ENCODE measurements around the gene PDLIM5.
"Not testable (repeated sequence)": the region's sequence is repeated elsewhere in the genome, so short reads cannot be mapped to it uniquely, and the experiment has no call there.

The PDLIM5 gene

DNA sequence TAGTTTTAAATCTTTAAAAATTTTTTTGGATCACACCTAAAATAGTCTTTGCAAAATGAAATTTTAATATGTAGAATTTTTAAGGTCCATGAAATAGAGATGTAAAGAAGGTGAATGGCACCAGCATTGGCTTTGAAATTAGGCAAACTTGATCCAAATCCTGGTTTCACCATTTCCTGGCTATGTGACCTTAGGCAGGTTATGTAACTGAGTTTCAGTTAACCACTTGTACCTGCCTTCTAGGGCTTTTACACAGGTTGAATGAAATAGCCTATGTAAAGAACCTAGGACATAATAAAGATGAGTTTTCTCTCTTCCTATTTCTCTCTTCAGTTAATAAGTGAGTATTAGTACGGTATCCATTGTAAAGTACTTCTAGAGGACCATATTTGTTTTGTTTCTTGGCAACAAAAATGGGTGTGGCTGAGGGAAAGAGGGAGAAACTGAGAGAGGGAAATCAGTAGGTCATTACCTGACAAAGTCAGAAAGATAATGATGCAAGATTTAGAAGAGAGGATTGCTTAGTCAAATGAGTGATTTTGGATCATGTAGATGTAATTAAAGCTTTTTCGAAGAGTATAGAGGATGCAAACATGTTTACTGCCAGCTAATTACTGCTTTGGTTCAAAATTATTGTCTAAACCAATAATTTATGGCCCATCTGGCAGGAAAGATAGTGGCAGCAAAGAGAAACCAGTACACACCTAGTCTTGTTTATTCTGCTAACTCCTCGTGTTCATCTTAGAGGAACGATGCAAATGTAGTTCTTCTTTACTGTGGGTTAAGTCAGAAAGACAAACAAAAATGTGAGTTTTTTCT lies 81.9 kb downstream of the PDLIM5 start:
- DNase-seq = no peak

DNA sequence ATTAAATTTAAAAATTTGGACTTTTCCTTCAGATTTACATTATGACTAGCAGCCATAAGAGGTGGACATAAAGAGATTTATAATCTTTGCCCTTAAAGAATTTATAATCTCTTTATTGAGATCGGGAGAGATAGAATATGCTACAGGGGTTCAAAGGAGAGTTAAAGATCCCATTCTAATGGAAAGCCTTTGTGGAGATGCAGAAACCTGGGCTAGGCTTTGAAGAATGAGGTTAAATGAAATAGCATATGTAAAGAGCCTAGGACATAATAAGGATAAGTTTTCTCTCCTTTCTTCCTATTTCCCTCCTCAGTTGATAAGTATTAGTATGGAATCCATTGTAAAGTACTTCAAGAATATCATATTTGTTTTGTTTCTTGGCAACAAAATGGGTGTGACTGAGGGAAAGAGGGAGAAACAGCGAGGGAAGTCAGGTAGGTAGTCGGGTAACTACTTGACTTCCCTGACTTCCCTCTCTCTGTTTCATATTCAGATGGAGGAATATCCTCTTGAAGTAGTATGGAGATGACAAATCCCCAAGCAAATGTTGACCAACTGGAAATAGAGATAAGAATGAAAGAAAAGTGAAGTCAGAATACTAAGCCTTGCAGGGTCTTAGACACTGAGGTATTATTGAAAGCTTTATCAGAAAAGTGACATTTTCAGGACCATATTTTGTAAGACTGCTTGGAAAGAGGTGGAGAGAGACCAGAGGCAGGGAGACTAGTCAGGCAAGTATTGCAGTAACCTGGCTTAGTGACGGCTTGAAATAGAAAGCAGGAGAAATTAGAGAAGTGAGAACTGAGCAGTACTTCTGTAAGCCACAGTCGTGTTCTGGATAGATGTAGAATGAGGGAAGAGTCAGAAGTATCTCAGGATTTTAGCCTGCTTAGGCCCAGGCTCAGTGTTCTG lies 82.9 kb downstream of the PDLIM5 start:
- DNase-seq = no peak

DNA sequence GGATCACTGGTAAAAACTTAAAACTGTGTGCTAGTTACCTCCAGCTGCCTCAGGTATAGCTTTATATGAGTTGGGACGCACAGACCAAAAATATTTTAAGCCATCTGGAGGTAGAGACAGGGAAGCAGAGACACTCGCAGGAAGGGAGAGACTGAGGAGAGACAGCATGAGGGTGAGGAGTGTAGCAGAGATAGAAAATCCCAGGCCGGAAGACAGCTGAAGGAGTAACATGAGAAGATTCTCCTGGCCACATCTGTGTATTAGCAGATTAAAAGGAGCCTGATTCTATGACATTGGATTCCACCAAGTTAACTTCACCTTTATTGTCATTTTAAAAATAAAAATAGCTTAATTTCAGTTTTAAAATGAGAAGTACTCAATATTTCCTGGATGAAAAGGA lies 84.3 kb downstream of the PDLIM5 start:
- DNase-seq = no peak

DNA sequence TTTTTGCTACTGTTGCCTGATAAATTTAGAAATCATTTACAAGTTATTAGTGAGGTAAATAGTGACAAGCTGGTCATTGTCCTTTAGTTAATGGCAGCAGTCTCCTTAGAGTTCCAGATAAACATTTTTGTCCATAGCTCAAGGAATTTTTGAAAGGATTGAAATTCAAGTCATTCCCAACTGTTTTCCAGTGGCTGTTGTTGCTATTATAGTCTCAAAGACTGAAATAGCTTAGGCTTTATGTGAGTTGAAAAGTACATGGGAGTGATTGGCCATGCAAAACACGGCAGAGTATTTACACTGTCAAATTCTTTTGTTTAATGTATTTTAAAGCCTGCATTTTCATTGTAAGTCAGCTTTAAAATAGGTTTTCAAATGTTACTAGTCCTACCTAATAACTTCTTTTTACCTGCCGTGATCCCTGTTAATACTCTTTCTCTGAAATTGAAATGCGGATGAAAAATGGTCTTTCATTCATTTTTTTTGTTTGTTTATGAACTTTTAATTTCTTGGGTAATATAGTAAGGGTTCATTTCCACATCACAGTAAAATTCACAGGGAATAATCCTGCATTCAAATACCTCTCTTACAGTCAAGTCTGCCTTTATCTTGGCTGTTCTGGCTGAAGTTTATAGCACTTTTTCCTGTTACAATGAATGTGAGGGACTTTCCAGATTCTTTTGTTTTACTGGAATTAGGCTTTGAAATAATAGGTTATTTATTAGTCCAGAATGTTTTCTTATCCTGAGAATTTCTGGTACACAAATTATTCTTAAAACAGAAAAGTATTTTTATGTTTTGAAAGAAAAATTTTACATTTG lies 85.1 kb downstream of the PDLIM5 start:
- DNase-seq = no peak

DNA sequence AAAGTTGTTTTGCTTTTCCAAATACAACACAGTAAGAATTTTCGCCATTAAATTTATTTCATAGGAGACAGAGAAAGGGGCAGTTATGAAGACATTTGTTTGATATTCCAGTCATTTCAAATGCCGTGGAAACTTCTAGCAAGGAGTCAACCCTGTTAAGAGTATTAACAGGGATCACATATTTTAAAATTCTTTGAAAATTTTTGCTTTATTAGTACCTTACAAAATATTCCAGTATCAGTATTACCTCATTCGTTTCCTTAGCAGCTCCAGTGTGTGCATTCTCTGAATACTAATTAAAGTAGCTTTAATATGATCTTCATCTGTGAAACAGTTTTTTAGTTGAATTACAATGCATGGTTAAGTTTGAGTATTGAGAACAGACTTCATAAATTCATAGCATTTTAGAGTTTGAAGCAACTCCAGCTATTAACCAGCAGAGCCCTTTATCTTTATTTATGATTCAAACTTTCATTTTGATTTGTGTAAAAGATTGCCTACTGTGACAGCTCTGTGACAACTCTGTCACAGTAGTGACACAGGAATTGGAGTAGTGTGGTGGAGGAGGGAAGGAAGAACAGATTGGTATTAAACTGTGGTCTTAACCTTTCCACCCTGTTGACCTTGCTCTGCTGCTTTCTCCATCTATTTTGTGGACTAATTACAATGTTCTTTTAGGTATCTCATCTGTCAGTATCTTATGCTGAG lies 86.3 kb downstream of the PDLIM5 start:
- DNase-seq = no peak

DNA sequence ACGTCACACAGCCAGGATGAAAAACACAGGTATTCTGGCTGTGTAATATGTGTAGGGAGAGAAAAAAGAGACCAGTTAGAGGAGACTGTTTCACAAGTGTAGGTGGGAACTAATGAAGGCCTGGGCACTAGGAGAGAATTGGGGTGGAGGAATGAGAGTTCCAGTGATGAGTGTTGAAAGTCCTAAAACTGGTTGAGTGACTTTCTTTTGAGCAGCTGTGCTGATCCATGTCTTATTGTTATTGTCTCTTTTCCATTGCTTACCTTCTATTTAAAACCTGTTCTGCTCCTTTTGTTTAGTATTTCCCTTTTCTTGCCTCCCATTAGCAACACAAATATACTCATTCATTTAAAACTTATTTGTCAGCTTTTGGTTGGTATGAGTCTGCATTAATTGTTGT lies 88.7 kb downstream of the PDLIM5 start:
- DNase-seq = no peak

DNA sequence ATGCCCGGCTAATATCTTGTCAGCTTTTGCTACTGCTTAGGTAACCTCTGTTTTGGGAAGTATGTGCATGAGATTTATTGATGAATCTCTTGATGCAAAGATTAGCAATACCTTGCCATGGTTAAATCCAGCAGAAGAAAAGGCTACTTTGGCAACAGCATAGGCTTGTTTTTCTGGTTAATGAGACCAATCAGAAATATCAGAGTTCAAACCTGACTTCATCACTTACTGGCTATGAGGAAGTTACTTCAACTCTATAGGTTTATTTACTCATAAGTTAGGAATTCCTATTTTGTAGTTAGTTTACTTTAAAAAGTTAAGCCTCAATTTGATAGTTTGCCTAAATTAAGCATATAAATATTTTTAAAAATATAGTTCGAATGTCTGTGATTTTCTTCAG lies 93.1 kb downstream of the PDLIM5 start:
- no peak for DNase-seq

DNA sequence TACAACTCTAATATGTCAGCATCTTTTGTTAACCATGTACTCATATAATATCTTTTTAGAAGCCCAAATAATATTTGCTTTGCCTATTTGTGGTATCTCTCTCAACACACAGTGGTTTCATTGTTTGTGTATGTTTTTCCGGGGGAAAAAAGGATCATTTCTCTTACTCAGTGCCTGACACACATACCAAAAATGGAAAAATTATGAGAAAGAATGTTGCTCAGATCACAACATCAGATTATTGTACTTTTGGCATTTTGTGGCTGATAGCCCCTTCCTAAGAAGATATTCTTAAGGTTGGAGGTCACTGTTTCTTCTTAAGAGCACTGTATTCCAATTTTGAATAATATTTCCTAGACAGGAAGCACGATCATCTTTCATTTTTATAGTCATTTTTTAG lies 93.6 kb downstream of the PDLIM5 start:
- DNase-seq = no peak

DNA sequence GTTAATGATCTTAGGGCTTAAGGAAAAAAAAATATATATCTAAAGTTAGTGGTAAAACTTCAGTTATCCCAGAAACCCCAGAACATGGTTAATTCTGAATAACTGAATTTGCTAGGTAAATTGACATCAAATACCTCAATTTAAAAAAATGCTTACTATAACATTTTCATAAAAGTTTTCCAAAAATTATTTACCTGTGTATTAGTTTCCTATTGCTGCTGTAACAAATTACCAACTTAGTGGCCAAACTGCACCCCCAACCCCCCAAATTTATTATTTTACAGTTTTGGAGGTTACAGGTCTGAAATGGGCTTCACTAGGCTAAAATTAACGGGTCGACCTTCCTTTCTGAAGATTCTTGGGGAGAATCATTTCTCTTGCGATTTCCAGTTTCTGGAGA lies 95.2 kb downstream of the PDLIM5 start:
- DNase-seq = no peak

DNA sequence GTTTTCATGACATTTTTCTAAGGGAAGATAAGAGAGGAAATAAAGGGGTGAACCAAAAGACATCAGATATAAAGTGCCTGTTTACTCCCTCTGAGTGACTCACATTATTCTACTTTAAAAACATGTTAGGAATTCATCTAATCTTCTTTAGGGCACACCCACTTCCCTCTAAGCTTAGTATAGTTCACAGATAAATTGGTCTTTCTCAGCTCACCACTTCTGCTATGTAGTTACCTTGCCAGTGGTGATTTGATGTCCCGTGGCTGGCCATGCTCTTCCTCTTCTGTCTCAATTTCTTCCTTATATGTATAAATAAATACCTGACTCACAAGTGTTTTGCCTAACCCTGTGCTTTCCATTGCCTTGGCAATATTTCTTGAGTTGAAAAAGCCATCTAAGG lies 96.8 kb downstream of the PDLIM5 start:
- DNase-seq = no peak

DNA sequence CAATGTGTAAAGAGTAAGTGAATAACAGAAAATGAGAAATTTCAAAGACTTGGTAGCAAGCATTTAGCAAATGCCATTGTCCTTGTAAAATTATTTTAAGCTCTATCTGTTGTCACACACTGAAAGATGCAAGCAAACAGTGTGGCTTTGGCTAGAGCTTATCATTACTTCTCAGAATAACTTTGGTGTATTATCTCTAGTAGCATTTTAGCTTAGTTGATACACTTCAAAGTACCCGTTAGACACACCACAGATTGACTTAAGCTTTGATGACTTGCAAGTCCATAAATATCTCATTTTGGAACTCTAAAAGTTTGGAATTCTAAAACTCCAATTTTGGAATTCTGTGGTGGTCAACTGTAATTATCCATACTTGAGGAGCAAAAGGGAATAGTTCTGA lies 98.6 kb downstream of the PDLIM5 start:
- DNase-seq = no peak

DNA sequence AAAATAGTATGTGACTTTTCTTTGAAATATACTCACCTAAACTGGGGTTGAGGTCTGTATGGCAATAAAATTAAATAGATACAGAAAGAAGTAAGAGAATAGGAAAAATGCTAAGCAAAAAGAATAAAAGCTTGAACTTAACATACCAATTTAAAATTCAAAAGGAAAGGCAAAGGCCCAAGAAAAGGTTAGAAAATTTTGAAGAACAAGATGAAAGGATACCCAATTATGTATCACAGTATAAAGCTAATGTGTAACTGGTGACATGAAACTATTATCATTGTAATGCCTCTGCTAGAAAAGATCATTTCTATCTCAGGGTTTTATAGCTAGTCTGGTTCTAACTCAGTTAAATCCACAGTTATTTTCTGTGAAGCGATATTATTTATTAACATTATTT lies 99.1 kb downstream of the PDLIM5 start:
- DNase-seq = no peak

DNA sequence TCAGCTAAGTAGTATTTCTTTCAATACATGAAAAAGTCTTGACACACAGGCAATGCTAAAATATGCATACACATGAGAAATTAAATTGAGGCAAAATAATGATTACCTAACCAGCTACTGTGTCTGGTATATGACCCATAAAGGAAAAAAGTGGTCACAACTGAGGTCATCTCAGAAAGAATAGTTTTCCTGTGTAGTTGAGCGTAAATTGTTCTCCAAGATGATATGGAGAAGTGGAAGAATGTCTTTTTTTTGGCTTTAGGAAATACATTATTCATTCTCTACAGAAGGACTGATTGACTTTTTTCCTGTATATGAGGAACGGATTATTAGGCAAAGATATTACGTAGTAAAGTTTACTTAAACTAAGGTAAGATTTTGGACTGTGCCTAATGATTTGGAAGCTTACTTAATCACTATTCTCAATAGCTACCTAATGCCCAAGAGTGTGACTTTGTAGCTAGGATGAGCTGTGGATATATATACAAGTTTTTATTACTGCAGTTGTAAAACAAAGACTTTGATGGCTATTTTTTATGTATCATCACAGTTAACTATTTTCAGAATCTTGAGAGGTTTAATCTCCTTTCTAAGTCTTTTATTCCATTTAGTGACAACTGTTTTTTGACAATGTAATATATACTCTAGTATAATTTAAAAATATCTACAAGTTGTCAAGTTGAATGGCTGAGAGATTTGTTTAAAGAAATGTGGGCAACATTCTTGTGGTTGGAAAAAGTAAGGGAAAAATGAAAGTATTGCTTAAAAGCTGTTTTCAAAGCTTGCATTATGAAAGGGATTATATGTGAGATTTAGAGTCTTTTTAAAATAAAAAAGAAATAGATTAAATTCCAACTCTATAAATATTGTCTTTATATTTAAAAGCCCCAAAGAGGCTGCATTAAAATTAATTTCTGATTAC lies 100.2 kb downstream of the PDLIM5 start:
- no peak for DNase-seq

DNA sequence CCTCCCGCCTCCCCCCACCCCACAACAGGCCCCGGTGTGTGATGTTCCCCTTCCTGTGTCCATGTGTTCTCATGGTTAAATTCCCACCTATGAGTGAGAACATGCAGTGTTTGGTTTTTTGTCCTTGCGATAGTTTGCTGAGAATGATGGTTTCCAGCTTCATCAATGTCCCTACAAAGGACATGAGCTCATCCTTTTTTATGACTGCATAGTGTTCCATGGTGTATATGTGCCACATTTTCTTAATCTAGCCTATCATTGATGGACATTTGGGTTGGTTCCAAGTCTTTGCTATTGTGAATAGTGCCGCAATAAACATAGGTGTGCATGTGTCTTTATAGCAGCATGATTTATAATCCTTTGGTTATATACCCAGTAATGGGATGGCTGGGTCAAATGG lies 104.3 kb downstream of the PDLIM5 start:
- DNase-seq = not testable (repeated sequence)

DNA sequence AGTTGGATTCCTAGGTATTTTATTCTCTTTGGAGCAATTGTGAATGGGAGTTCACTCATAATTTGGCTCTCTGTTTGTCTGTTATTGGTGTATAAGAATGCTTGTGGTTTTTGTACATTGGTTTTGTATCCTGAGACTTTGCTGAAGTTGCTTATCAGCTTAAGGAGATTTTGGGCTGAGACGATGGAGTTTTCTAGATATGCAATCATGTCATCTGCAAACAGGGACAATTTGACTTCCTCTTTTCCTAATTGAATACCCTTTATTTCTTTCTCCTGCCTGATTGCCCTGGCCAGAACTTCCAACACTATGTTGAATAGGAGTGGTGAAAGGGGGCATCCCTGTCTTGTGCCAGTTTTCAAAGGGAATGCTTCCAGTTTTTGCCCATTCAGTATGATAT lies 105.9 kb downstream of the PDLIM5 start:
- not testable (repeated sequence) for DNase-seq

DNA sequence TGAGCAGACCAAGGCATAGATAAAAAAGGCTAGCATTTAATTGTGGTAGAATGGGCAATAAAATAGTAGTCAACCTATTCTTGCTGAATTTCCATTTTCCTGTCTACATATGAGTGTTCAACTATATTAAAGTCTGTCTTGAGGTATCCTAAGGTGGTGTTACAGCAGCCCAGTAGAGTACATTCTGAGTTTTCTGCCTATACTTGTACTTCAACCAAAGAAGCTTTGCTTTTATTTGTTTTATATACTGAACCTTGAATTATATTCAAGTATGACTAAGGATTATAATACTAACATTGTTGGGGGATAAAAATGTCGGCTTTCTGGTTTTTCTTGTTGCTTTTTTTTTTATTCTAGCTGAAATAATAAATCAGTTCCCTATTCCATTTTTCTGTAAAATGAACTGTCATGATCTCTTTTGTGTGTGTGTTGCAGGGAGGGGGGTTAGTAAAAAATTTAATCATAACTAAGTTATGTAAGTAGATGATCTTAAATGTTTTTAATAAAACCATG lies 106.7 kb downstream of the PDLIM5 start:
- no peak for DNase-seq

DNA sequence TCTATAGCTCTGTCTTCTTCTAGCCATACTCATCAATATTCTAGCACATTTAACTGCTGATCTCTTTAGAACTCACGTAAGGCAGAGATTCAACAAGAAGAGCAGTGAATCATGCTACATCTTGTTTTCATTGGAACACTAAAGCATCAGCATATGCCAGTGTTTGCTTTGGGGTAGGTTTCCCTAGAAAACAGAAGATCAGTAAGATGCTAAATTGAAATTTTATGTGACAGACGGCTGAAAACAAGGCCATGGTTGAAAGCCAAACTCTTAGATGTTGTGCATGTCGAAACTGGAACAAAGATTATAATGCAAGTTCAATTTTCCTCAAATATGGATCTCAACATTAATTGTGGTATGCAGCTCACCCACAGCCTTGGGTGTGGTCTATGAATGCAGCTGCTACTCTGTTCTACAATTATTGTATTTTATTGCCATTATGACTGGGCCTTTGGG lies 107.6 kb downstream of the PDLIM5 start:
- no peak for DNase-seq

DNA sequence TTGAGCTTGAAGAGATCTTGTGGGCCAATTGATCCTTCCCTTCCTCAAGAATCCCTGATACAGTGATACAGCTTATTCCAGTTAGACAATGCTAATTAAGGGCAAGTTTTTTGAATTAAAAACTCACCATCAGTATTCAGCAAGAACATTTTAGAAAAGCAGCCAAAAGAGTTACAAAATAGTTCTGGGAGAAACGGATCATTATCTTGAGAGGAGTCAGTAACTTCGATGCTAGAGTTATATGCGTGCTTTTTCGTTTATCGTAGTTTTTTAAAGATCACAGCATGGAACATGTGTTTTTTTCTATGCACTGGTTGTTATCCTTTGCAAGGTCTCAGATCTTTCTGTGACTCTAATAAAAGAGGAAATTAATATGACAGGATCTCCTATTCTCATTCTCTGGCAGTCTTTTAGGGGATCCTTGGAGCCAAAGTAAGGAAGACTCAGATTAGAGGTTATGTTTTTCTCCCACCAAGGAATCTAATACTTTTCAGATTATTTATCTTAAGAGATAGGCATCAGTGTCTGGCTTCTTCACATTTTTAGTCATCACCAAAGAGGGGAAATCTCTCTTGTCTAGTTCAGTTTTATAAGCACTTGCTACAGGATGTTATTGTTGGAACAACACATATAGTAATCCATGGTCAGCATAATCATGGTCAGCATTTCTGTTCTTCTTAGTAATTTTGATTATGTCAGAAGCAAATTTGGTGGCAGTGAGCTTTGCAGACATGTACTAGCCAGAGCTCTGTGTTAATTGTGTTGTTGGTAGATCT lies 109.7 kb downstream of the PDLIM5 start:
- no peak for DNase-seq

DNA sequence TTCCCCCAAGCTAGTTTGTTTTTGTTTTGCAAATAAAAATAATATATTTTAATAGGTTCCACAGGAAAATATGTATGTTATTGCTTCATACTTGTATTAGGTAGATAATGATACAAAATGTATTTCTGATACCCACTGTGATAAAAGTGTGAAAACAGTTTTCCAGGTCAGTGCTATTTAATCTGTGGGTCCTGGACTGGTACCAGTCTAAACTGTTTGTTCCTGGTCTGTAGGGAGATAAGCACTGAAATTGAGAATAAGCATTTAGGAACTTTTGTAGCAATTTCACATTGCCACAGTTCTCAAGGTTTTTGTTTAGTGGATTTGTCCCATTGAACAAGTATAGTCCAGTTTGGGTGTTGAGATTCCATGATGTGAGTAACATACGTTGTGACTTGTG lies 110.5 kb downstream of the PDLIM5 start:
- DNase-seq = no peak

DNA sequence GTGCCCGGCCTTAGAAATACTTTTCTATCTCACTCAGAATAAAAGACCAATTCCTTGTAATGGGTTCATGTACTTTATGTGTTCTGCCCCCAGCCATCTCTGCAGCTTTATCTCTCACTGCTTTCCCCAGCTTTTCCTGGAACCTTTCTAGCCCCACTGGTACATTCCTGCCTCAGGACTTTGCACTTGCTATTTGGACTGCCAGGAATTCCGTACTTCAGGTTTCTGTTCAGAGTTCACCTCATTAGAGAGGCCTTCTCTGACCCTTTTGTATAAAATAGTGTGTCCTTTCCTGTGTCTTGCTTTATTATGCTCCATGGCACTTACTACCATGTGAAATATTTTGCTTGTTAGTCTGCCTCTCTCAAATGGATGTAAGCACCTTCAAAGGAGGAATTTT lies 112.5 kb downstream of the PDLIM5 start:
- no peak for DNase-seq
